ENCODE results near the gene RNF217.
"Not testable (repeated sequence)": the region's sequence is repeated elsewhere in the genome, so short reads cannot be mapped to it uniquely, and the experiment has no call there.

Gene RNF217

GRCh38 chr6:125050663-125051318 lies 88.6 kb downstream of the RNF217 start:
- no peak for DNase-seq (ENCODE audit: low read depth)

GRCh38 chr6:125053809-125054208 lies 91.6 kb downstream of the RNF217 start:
- no peak for DNase-seq (ENCODE audit: low read depth)

- DNase-seq (ENCODE audit: low read depth), result no peak
Measured at GRCh38 chr6:125054331-125054730, 92.1 kb downstream of the RNF217 start.

GRCh38 chr6:125057392-125058246 lies 95.4 kb downstream of the RNF217 start:
- no peak for DNase-seq (ENCODE audit: low read depth)

GRCh38 chr6:125058546-125058945 lies 96.3 kb downstream of the RNF217 start:
- no peak for DNase-seq (ENCODE audit: low read depth)

- no peak for DNase-seq (ENCODE audit: low read depth)
Measured at GRCh38 chr6:125063307-125063706, 101.1 kb downstream of the RNF217 start.

GRCh38 chr6:125066140-125066539 lies 103.9 kb downstream of the RNF217 start:
- no peak for DNase-seq (ENCODE audit: low read depth)

GRCh38 chr6:125066964-125067363 lies 104.7 kb downstream of the RNF217 start:
- no peak for DNase-seq (ENCODE audit: low read depth)

GRCh38 chr6:125067552-125067951 lies 105.3 kb downstream of the RNF217 start:
- DNase-seq (ENCODE audit: low read depth), result no peak

- DNase-seq (ENCODE audit: low read depth), result no peak
Measured at GRCh38 chr6:125073071-125073470, 110.8 kb downstream of the RNF217 start.

GRCh38 chr6:125074120-125074519 lies 111.9 kb downstream of the RNF217 start:
- DNase-seq (ENCODE audit: low read depth), result no peak

- DNase-seq (ENCODE audit: low read depth), result not testable (repeated sequence)
Measured at GRCh38 chr6:125075073-125075472, 112.8 kb downstream of the RNF217 start.

- no peak for DNase-seq (ENCODE audit: low read depth)
Measured at GRCh38 chr6:125075741-125076481, 113.7 kb downstream of the RNF217 start.

GRCh38 chr6:125076482-125076742 lies 114.2 kb downstream of the RNF217 start:
- no peak for DNase-seq (ENCODE audit: low read depth)

GRCh38 chr6:125077453-125077852 lies 115.2 kb downstream of the RNF217 start:
- DNase-seq (ENCODE audit: low read depth), result no peak

- DNase-seq (ENCODE audit: low read depth), result no peak
Measured at GRCh38 chr6:125078602-125079321, 116.5 kb downstream of the RNF217 start.

GRCh38 chr6:125082908-125083683 lies 120.9 kb downstream of the RNF217 start:
- DNase-seq (ENCODE audit: low read depth), result no peak

GRCh38 chr6:125083684-125083990 lies 121.4 kb downstream of the RNF217 start:
- no peak for DNase-seq (ENCODE audit: low read depth)

- DNase-seq (ENCODE audit: low read depth), result no peak
Measured at GRCh38 chr6:125086716-125087115, 124.5 kb downstream of the RNF217 start.

- no peak for DNase-seq (ENCODE audit: low read depth)
Measured at GRCh38 chr6:125088963-125089362, 126.7 kb downstream of the RNF217 start.

GRCh38 chr6:125094563-125094962 lies 132.3 kb downstream of the RNF217 start:
- no peak for DNase-seq (ENCODE audit: low read depth)

Data from GM04503 (cell line).